H9 (cell line): ENCODE measurements around the gene SAV1. TPM values are rescaled to one million over a fixed set of nuclear protein-coding genes. Genes with fewer than 3 reads are reported as not detected.

Experiments used
- DNase-seq: peaks from one replicate; pipeline ENCODE4 v3.0.0-alpha.2; 2017
- H2AFZ ChIP-seq: one replicate; pipeline ENCODE4 v1.6.1; 2013; ENCODE audit warnings: mild to moderate bottlenecking, low read length, control low read depth, moderate library complexity
- H2AK5ac ChIP-seq: 2 replicates; pipeline ENCODE4 v1.6.1; 2013; ENCODE audit warnings: low read length, control low read depth, mixed read lengths; ENCODE audit not compliant: insufficient read length
- H2BK120ac ChIP-seq: one replicate; pipeline ENCODE4 v1.6.1; 2013; ENCODE audit warnings: low read depth, mild to moderate bottlenecking, low read length, control low read depth, inconsistent platforms; ENCODE audit not compliant: poor library complexity, severe bottlenecking
- H2BK12ac ChIP-seq: 2 replicates; pipeline ENCODE4 v1.6.1; 2013; ENCODE audit warnings: low read length, control low read depth, mixed read lengths, low read depth; ENCODE audit not compliant: insufficient read length
- H2BK15ac ChIP-seq: 2 replicates; pipeline ENCODE4 v1.6.1; 2013; ENCODE audit warnings: low read depth, low read length, control low read depth
- H2BK20ac ChIP-seq: one replicate; pipeline ENCODE4 v1.6.1; 2013; ENCODE audit warnings: low read depth, mild to moderate bottlenecking, low read length, control low read depth, inconsistent platforms; ENCODE audit not compliant: poor library complexity, severe bottlenecking
- H2BK5ac ChIP-seq: 2 replicates; pipeline ENCODE4 v1.6.1; 2013; ENCODE audit warnings: low read length, control low read depth, mixed read lengths; ENCODE audit not compliant: insufficient read length
- H3K14ac ChIP-seq: 2 replicates; pipeline ENCODE4 v1.6.1; 2013; ENCODE audit warnings: low read length, control low read depth; ENCODE audit not compliant: insufficient read depth
- H3K18ac ChIP-seq: 2 replicates; pipeline ENCODE4 v1.6.1; 2013; ENCODE audit warnings: low read depth, mild to moderate bottlenecking, mixed read lengths, low read length, control low read depth; ENCODE audit not compliant: insufficient read length
- H3K23ac ChIP-seq: 2 replicates; pipeline ENCODE4 v1.6.1; 2013; ENCODE audit warnings: low read length, control low read depth, mixed read lengths, low read depth; ENCODE audit not compliant: insufficient read length
- H3K23me2 ChIP-seq: 2 replicates; pipeline ENCODE4 v1.6.1; 2013; ENCODE audit warnings: low read depth, mild to moderate bottlenecking, mixed read lengths, low read length, control low read depth; ENCODE audit not compliant: insufficient read length, poor library complexity, severe bottlenecking
- H3K27ac ChIP-seq: 2 replicates; pipeline ENCODE4 v1.5.1; 2013; ENCODE audit warnings: low read length, control low read depth, mixed read lengths, low read depth; ENCODE audit not compliant: insufficient read length
- H3K27me3 ChIP-seq: 2 replicates; pipeline ENCODE4 v1.6.1; 2013; ENCODE audit warnings: low read length, control low read depth, inconsistent platforms; ENCODE audit not compliant: insufficient read depth
- H3K4ac ChIP-seq: 2 replicates; pipeline ENCODE4 v1.6.1; 2013; ENCODE audit warnings: low read depth, mild to moderate bottlenecking, control low read depth, inconsistent platforms, low read length, moderate library complexity
- H3K4me1 ChIP-seq: 2 replicates; pipeline ENCODE4 v1.6.1; 2013; ENCODE audit warnings: low read length, control low read depth, inconsistent platforms; ENCODE audit not compliant: insufficient read depth
- H3K4me2 ChIP-seq: 2 replicates; pipeline ENCODE4 v1.6.1; 2013; ENCODE audit warnings: low read length, control low read depth, mixed read lengths; ENCODE audit not compliant: insufficient read length, insufficient read depth
- H3K56ac ChIP-seq: 2 replicates; pipeline ENCODE4 v1.6.1; 2013; ENCODE audit warnings: low read depth, mild to moderate bottlenecking, mixed read lengths, low read length, control low read depth; ENCODE audit not compliant: insufficient read length
- H3K79me1 ChIP-seq: 2 replicates; pipeline ENCODE4 v1.6.1; 2013; ENCODE audit warnings: low read depth, mild to moderate bottlenecking, moderate library complexity, low read length, control low read depth, inconsistent platforms; ENCODE audit not compliant: insufficient read depth, poor library complexity, severe bottlenecking
- H3K79me2 ChIP-seq: 2 replicates; pipeline ENCODE4 v1.6.1; 2013; ENCODE audit warnings: low read length, control low read depth, inconsistent platforms; ENCODE audit not compliant: insufficient read depth
- H3K9ac ChIP-seq: 2 replicates; pipeline ENCODE4 v1.6.1; 2013; ENCODE audit warnings: low read length, control low read depth, mixed read lengths; ENCODE audit not compliant: insufficient read length; ENCODE audit errors: extremely low read depth
- H3K9me3 ChIP-seq: one replicate; pipeline ENCODE4 v1.6.1; 2013; ENCODE audit warnings: low read depth, low read length, inconsistent platforms; ENCODE audit not compliant: control insufficient read depth
- H3T11ph ChIP-seq: one replicate; pipeline ENCODE4 v1.6.1; 2013; ENCODE audit warnings: mild to moderate bottlenecking, low read length, control low read depth, inconsistent platforms
- H4K20me1 ChIP-seq: one replicate; pipeline ENCODE4 v1.6.1; 2013; ENCODE audit not compliant: control insufficient read depth, insufficient read length, insufficient read depth
- H4K5ac ChIP-seq: 2 replicates; pipeline ENCODE4 v1.6.1; 2013; ENCODE audit warnings: low read depth, mild to moderate bottlenecking, mixed read lengths, low read length, control low read depth; ENCODE audit not compliant: insufficient read length
- H4K8ac ChIP-seq: replicated peaks from 2 replicates; pipeline ENCODE4 v1.6.1; 2013; ENCODE audit warnings: low read length, control low read depth, mixed read lengths, low read depth; ENCODE audit not compliant: insufficient read length
- H4K91ac ChIP-seq: 2 replicates; pipeline ENCODE4 v1.6.1; 2013; ENCODE audit warnings: low read depth, mild to moderate bottlenecking, moderate library complexity, mixed read lengths, low read length, control low read depth; ENCODE audit not compliant: insufficient read length
- H3K27ac Mint-ChIP-seq, 3 experiments: 2 replicates in 2 of 3; 3 replicates in 1 of 3; pipeline ENCODE4 v1.8.0; 2020 to 2021; ENCODE audit warnings: mixed read lengths in 3 of 3, mild to moderate bottlenecking in 1 of 3, moderate library complexity in 1 of 3
- H3K27me3 Mint-ChIP-seq: 2 replicates; pipeline ENCODE4 v1.8.0; 2021; ENCODE audit warnings: low read depth, mild to moderate bottlenecking, moderate library complexity, mixed read lengths
- H3K36me3 Mint-ChIP-seq, 3 experiments: 2 replicates in 2 of 3; 3 replicates in 1 of 3; pipeline ENCODE4 v1.8.0; 2020 to 2021; ENCODE audit warnings: low read depth in 3 of 3, mixed read lengths in 3 of 3; ENCODE audit not compliant: insufficient read depth in 1 of 3
- H3K4me1 Mint-ChIP-seq, 2 experiments: 2 replicates each; pipeline ENCODE4 v1.8.0; 2020; ENCODE audit warnings: mixed read lengths in 2 of 2
- H3K4me3 Mint-ChIP-seq, 2 experiments: 2 replicates in 1 of 2; 3 replicates in 1 of 2; pipeline ENCODE4 v1.8.0; 2020 to 2021; ENCODE audit warnings: mild to moderate bottlenecking in 2 of 2, mixed read lengths in 2 of 2, moderate library complexity in 1 of 2
- H3K9me3 Mint-ChIP-seq, 2 experiments: 2 replicates in 1 of 2; 3 replicates in 1 of 2; pipeline ENCODE4 v1.8.0; 2020; ENCODE audit warnings: mild to moderate bottlenecking in 2 of 2, mixed read lengths in 2 of 2, moderate library complexity in 1 of 2
- CTCF ChIP-seq: fragments of 200-600 bp; sonication (generic); conservative IDR thresholded peaks from 3 replicates; pipeline ENCODE4 v1.8.0; 2021; ENCODE audit warnings: antibody characterized with exemption, mild to moderate bottlenecking
- WGBS: extraction: QIAGEN DNeasy Blood & Tissue Kit; methylation state at CpG from one replicate; pipeline ENCODE4 v1.1.7; 2013; ENCODE audit warnings: missing lambda C conversion rate, low lambda C conversion rate, mixed read lengths; ENCODE audit not compliant: insufficient read length; ENCODE audit errors: extremely low coverage; 5-methylcytosine and 5-hydroxymethylcytosine counted together
- total RNA-seq: library from RNA; stranded (reverse); gene quantifications from 2 replicates; pipeline ENCODE4 v1.2.1, GENCODE V29; 2021

SAV1 gene
- total RNA-seq, 1 experiment from 2014 or later, result 57.3 TPM

GRCh38 chr14:50704454-50705010 lies 36.4 kb upstream of the SAV1 start:
- no peaks in the 10 kb centered on the region for H3K4me1 ChIP-seq
- no peak overlapping the region for H3T11ph ChIP-seq
- no peak overlapping the region for H2BK120ac ChIP-seq
- H3K79me2 ChIP-seq, result no peaks in the 10 kb centered on the region
- Mint-ChIP-seq H3K27me3 (peaks cover 3% of the 10 kb centered on the region), H3K4me1 (no peaks in the 10 kb centered on the region), H3K27ac (no peak overlapping the region; a peak in 1 of 7 replicates), H3K36me3 (peaks cover 0 to 3% (median 0%) of the 10 kb centered on the region in 3 experiments; a peak in 2 of 7 replicates), H3K4me3 (no peak overlapping the region), H3K9me3 (peaks cover 0 to 5% of the 10 kb centered on the region in 2 experiments; a peak in 2 of 5 replicates)
- no peak overlapping the region for H3K4ac ChIP-seq
- no peak overlapping the region for H3K4me2 ChIP-seq
- no peak overlapping the region for H2BK12ac ChIP-seq
- no peak overlapping the region for H3K18ac ChIP-seq
- no peak overlapping the region for H2AFZ ChIP-seq
- H4K20me1 ChIP-seq, result no peaks in the 10 kb centered on the region
- H2BK20ac ChIP-seq, result no peak overlapping the region
- no peak overlapping the region for H2BK5ac ChIP-seq
- H2BK15ac ChIP-seq, result no peak overlapping the region
- no peak overlapping the region for H3K56ac ChIP-seq
- no peak overlapping the region for H3K9ac ChIP-seq
- H4K8ac ChIP-seq, result no peak overlapping the region
- H3K23ac ChIP-seq, result no peak overlapping the region
- H2AK5ac ChIP-seq, result no peak overlapping the region
- no peaks in the 10 kb centered on the region for H3K27me3 ChIP-seq
- no peaks in the 10 kb centered on the region for H3K23me2 ChIP-seq
- H4K5ac ChIP-seq, result no peak overlapping the region
- H3K79me1 ChIP-seq, result no peaks in the 10 kb centered on the region
- H3K27ac ChIP-seq, result no peak overlapping the region
- peak; percentile 31 for DNase-seq
- no peak overlapping the region for H3K14ac ChIP-seq
- WGBS, result no CpG with 5 or more reads among the region's 26 CpGs
- no peak for TF ChIP-seq CTCF
- H4K91ac ChIP-seq, result no peak overlapping the region
- H3K9me3 ChIP-seq, result no peaks in the 10 kb centered on the region
